GM13977 (cell line): ENCODE data around the gene ROBO2.

Source experiments
- DNase-seq: peaks from one replicate; pipeline ENCODE4 v3.0.0; 2012; ENCODE audit warnings: low spot score
- CTCF ChIP-seq: IDR thresholded peaks from 2 replicates; pipeline ENCODE4 v1.5.1; 2012; ENCODE audit warnings: mild to moderate bottlenecking, control low read depth; ENCODE audit not compliant: insufficient read depth; ENCODE audit errors: extremely low read depth, missing control alignments
- in situ Hi-C: fragments of 300-500 bp; cut with MboI; formaldehyde crosslinking; loops from one replicate; pipeline ENCODE4 v1.12.0; 2022; ENCODE audit warnings: low sequenced_read_pairs, low pct_unique_long_range_greater_than_20kb, mixed read lengths, inconsistent platforms; ENCODE audit not compliant: unreplicated experiment

The ROBO2 gene

DNA sequence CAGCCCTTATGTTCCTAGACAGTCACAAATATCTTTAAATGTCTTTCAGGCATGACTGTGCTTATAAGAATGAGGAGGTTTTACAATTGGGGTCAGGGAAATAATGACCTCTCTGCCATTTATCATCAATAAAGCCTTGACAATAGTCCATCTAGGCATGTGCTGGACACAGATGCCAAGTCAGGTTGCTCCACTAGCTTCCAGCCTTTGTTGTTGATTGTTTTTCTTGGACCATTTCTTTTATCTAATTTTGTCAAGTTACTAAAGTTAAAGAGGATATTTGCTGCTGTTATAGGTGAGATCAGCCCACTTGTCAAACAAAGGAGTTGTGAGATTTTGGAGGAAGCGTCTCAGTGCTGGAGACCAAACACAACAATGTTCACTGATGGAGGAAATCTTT, 628.0 kb downstream of the ROBO2 start:
- in situ Hi-C loops = no loop called here
- TF ChIP-seq CTCF = no peak
- DNase-seq = no peak

DNA sequence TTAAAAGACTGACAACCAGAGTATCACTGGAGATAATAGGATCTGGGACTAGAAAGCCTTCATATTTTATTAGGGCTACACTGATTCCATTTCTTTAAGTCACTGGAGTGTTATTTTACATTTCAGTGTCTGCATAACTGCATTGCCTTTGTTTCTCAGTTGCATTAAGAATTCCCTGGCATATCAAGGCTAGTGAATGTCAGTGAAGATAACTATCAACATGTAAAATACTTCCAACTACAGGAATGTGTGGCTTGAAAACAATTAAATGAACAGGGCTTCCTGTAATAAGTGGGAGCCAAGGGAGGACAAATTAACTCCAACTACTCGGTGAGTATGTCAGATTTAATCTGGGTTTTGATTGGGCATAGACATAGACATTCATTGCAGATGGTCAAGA, 628.5 kb downstream of the ROBO2 start:
- TF ChIP-seq CTCF = no peak
- in situ Hi-C loops = no loop called here
- DNase-seq = no peak

DNA sequence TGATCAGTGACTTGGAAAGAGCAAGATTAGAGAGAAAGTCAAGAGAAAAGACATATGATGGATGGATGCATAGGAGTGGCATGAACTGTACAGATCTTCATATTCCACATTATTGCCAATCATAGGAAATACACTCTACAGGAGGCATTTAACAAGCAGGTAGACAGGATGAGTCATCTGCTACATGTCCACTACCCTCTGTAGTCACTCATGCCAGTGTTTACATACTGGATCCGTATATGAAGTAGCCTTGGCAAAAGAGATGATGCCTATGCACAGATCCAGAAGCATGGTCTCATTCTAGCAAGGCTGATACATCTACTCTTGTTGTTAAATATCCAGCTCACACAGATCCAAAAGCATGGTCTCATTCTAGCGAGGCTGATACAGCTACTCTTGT, 632.1 kb downstream of the ROBO2 start:
- TF ChIP-seq CTCF = no peak
- in situ Hi-C loops = no loop called here
- no peak for DNase-seq

- in situ Hi-C loops = no loop called here
- no peak for DNase-seq
- no peak for TF ChIP-seq CTCF
Measured at GRCh38 chr3:77682162-77682561, 642.3 kb downstream of the ROBO2 start.

GRCh38 chr3:77684115-77684514, 644.2 kb downstream of the ROBO2 start:
- no peak for TF ChIP-seq CTCF
- no peak for DNase-seq
- in situ Hi-C loops = no loop called here

- no peak for TF ChIP-seq CTCF
- no peak for DNase-seq
- in situ Hi-C loops = no loop called here
Measured at GRCh38 chr3:77685713-77686112, 645.8 kb downstream of the ROBO2 start.

DNA sequence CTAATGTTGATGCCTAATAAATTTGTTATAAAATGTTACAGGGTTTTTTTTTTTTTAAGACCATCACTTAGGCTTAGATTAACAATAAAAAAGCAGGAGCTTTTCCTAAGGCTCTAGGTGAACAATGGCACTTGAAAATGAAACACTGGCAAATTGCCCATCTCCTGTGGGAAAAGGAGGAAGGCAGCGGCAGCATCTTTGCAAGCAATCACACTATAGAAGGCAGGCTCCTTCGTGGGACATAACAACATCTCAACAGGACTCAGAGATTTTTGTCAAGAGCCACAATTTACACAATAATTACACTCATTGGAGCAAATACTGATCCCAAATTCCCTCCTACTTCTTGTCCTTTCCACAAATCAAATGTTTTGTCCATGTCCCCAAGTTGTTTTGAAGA, 646.7 kb downstream of the ROBO2 start:
- no peak for TF ChIP-seq CTCF
- in situ Hi-C loops = no loop called here
- no peak for DNase-seq
